Measurements from ENCODE around the gene COL25A1.

COL25A1 gene

DNA sequence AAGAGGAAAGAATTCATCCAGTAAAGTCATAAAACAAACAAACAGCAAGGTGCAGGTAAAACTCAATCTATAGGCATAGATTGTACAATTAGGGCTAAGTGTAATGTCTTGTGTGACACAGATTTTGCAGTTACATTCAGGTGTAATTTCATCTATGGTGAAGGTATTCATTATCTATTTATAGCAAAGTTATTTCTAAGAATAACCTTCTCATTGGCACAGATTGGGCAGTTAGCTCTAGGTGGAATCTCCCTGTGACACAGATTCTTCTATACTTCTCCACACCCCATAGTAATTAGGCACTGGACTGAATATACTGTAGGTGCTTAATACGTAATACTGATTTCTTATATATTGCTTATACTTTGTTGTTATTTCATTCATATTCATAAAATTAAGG is 66.8 kb downstream of the COL25A1 start:
- TF ChIP-seq, protein P1, sequence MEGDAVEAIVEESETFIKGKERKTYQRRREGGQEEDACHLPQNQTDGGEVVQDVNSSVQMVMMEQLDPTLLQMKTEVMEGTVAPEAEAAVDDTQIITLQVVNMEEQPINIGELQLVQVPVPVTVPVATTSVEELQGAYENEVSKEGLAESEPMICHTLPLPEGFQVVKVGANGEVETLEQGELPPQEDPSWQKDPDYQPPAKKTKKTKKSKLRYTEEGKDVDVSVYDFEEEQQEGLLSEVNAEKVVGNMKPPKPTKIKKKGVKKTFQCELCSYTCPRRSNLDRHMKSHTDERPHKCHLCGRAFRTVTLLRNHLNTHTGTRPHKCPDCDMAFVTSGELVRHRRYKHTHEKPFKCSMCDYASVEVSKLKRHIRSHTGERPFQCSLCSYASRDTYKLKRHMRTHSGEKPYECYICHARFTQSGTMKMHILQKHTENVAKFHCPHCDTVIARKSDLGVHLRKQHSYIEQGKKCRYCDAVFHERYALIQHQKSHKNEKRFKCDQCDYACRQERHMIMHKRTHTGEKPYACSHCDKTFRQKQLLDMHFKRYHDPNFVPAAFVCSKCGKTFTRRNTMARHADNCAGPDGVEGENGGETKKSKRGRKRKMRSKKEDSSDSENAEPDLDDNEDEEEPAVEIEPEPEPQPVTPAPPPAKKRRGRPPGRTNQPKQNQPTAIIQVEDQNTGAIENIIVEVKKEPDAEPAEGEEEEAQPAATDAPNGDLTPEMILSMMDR (IDR thresholded peaks at IDR 0.05; ENCODE audit: extremely low read depth, missing control alignments): no peak
- DNase-seq (ENCODE audit: low spot score): no peak

DNA sequence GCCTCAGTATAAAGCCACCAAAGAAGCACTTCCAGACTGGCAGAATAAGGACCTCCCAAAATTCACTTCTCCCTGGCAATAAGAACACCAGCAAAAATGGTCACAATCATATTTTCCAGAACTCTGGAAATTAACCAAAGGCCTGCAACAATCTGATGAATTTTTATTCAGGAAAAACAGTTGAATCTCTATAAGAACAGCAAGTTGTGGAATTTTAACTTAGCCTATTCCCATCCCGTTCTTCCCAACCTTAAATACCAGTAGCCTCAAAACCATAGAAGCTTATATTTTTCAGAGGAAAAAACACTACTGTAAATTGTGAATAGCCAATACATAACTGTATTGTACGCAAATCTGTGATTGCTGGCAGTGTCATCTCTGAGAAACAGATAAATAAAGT is 67.9 kb downstream of the COL25A1 start:
- no peak for DNase-seq (ENCODE audit: low spot score)
- TF ChIP-seq, protein P1 (IDR thresholded peaks at IDR 0.05; ENCODE audit: extremely low read depth, missing control alignments): no peak

DNA sequence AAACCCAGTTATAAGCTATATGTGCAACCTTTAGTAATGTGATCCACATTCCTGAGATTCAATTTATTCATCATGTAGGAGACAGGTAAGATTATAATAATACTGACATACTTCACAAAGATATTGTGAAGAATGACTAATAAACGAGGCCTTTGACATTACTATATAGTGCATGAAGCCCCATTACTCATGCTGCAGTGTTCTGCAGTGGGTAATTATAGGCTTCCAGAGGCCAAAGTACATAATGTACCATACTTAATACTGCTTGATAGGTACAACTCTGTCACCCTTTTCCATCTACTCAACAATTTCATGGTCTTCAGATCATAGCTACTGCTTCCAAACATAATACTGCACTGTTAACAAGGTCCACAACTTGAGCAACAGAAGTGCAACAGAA is 68.9 kb downstream of the COL25A1 start:
- TF ChIP-seq, protein P1 (IDR thresholded peaks at IDR 0.05; ENCODE audit: extremely low read depth, missing control alignments): no peak
- no peak for DNase-seq (ENCODE audit: low spot score)

DNA sequence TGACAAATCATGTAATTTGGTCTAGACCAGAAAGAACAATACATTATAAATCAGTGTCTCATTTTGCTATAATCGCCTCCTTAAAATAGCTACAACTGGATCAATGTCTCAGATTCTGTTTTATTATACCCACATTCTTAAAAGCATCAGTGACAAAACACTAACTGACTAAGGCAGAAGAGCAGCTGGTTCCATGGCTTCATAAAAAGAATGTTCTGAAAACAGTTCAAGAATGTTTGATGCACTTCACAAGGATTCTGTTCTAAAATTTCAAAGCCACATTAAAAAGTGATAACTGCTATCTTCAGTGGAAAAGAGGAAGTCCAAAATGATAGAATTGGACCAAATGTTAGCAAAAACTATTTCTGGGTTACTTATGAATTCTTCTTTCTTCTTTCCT is 69.8 kb downstream of the COL25A1 start:
- DNase-seq (ENCODE audit: low spot score): no peak
- TF ChIP-seq, protein P1 (IDR thresholded peaks at IDR 0.05; ENCODE audit: extremely low read depth, missing control alignments): no peak

- no peak for DNase-seq (ENCODE audit: low spot score)
- TF ChIP-seq, protein P1 (IDR thresholded peaks at IDR 0.05; ENCODE audit: extremely low read depth, missing control alignments): no peak
Observed at GRCh38 chr4:109231331-109231730, 71.1 kb downstream of the COL25A1 start.

DNA sequence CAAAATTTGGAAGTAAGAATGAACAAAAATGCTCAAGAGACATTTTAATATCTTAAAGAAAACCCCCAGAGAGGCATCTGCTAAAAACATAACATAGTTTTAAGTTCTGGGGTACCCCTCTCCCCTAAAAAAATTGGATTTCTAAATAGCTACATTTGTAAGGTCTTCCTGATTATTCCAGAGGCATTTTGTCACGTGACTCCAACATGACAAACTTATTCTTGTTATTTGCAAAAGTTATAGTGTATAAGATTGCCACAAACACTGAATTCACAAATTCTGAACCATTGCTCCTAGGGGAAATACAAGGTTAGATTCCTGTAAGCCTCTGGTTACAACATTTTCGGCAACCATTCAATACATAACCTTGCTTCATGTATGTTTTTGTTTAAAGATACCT is 73.4 kb downstream of the COL25A1 start:
- DNase-seq (ENCODE audit: low spot score): no peak
- TF ChIP-seq, protein P1 (IDR thresholded peaks at IDR 0.05; ENCODE audit: extremely low read depth, missing control alignments): no peak

- TF ChIP-seq, protein P1 (IDR thresholded peaks at IDR 0.05; ENCODE audit: extremely low read depth, missing control alignments): no peak
- DNase-seq (ENCODE audit: low spot score): no peak
Observed at GRCh38 chr4:109218288-109218687, 84.2 kb downstream of the COL25A1 start.
